Measurements from ENCODE around the gene TGDS.
"Not testable (repeated sequence)": the region's sequence is repeated elsewhere in the genome, so short reads cannot be mapped to it uniquely, and the experiment has no call there.

The TGDS gene, protein sequence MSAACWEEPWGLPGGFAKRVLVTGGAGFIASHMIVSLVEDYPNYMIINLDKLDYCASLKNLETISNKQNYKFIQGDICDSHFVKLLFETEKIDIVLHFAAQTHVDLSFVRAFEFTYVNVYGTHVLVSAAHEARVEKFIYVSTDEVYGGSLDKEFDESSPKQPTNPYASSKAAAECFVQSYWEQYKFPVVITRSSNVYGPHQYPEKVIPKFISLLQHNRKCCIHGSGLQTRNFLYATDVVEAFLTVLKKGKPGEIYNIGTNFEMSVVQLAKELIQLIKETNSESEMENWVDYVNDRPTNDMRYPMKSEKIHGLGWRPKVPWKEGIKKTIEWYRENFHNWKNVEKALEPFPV

GRCh38 chr13:94595950-94596574 lies at the start of gene TGDS:
Gene TGDS (minus strand): TSS chr13:94596152. CDS start chr13:94596136, 16 bp downstream.
- DNase-seq (ENCODE audit: low spot score) = peak; percentile 88

- DNase-seq (ENCODE audit: low spot score) = no peak
These were observed 45.5 kb upstream of the TGDS start for GRCh38 chr13:94641409-94641941.

DNA sequence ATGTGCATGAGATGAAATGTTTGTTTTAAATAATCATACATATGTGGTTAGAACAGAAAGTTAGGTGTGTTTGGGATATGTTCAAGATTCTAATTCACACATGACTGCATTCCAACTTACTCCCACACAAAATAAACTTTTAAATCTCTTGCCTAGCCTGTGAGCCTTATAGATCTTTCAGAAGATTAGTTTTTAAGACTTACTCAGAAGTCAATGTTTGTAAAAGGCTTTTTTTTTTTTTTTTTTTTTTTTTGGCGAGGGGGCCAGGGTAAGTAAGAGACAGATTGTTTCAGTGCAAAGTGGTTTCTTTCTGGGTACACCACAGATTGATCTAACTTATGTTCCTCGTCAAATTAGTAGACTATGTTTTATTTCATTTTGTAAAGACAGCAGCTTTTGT lies 44.8 kb upstream of the TGDS start:
- DNase-seq (ENCODE audit: low spot score) = no peak

DNA sequence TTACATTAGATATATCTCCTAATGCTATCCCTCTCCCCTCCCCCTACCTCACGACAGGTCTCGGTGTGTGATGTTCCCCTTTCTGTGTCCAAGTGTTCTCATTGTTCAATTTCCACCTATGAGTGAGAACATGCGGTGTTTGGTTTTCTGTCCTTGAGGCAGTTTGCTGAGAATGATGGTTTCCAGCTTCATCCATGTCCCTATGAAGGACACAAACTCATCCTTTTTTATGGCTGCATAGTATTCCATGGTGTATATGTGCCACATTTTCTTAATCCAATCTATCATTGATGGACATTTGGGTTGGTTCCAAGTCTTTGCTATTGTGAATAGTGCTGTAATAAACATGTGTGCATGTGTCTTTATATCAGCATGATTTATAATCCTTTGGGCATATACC lies 41.7 kb upstream of the TGDS start:
- DNase-seq (ENCODE audit: low spot score) = not testable (repeated sequence)

GRCh38 chr13:94636942-94637578 lies 41.1 kb upstream of the TGDS start:
- DNase-seq (ENCODE audit: low spot score) = no peak

DNA sequence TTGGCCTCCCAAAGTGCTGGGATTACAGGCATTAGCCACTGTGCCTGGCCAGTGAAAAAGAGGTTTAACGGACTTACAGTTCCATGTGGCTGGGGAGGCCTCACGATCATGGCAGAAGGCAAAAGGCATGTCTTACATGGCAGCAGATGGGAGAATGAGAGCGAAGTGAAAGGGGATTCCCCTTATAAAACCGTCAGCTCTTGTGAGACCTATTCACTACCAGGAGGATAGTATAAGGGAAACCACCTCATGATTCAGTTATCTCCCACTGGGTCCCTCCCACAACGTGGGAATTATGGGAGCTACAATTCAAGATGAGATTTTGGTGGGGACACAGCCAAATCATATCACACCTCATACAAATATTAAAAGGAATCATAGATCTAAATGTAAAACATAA lies 40.1 kb upstream of the TGDS start:
- DNase-seq (ENCODE audit: low spot score) = not testable (repeated sequence)

GRCh38 chr13:94632226-94632980 lies 36.5 kb upstream of the TGDS start:
- no peak for DNase-seq (ENCODE audit: low spot score)

- no peak for DNase-seq (ENCODE audit: low spot score)
These were observed 34.9 kb upstream of the TGDS start for GRCh38 chr13:94630858-94631257.

GRCh38 chr13:94623316-94623715 lies 27.4 kb upstream of the TGDS start:
- DNase-seq (ENCODE audit: low spot score) = no peak

GRCh38 chr13:94622344-94622743 lies 26.4 kb upstream of the TGDS start:
- DNase-seq (ENCODE audit: low spot score) = no peak

GRCh38 chr13:94620286-94620896 lies 24.4 kb upstream of the TGDS start:
- peak; percentile 29 for DNase-seq (ENCODE audit: low spot score)

- peak; percentile 14 for DNase-seq (ENCODE audit: low spot score)
These were observed 21.5 kb upstream of the TGDS start for GRCh38 chr13:94617389-94618000.

- DNase-seq (ENCODE audit: low spot score) = no peak
These were observed 17.1 kb upstream of the TGDS start for GRCh38 chr13:94613051-94613450.

- no peak for DNase-seq (ENCODE audit: low spot score)
These were observed 16.1 kb upstream of the TGDS start for GRCh38 chr13:94612050-94612449.

- DNase-seq (ENCODE audit: low spot score) = no peak
These were observed 14.5 kb upstream of the TGDS start for GRCh38 chr13:94610475-94610874.

DNA sequence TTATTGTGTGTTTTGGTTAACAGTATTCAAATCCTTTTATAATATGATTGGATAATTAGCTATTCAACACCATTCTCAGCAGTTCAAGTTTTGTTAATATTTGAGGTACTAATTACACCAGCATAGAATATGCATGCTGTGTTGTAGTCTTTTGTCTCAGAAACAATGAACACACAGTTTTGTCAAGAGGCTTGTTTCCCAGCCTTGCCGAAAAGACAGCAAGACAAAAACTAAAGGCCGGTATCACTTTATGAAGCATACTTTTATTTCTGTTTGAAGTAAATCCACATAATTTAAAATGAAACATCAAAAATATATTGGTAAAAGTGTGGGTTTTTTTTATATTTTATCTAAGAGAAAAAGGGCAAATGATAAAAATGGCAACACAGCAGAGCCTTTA lies 13.2 kb upstream of the TGDS start:
- no peak for DNase-seq (ENCODE audit: low spot score)

DNA sequence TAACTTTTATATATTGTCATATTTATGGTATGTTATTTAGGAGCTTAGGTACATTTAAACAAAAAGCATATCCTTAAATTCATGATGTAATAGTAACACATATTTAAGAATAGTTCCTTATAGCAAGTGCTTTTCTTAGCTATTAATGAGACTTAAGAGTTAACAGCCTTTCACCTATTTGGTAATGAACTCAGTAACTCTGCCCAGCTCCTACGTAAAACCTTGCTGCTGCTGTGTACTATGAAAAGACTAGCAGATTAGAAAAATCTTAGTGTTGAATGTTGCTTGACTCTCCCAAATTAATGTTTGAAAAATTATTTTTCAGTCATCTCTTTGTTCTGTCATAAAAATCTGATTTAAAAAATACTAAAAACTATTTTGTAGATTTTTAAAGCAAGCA lies 12.6 kb upstream of the TGDS start:
- no peak for DNase-seq (ENCODE audit: low spot score)

- DNase-seq (ENCODE audit: low spot score) = no peak
These were observed 12.0 kb upstream of the TGDS start for GRCh38 chr13:94607939-94608338.

- no peak for DNase-seq (ENCODE audit: low spot score)
These were observed 11.1 kb upstream of the TGDS start for GRCh38 chr13:94607056-94607455.

- DNase-seq (ENCODE audit: low spot score) = no peak
These were observed 6.5 kb upstream of the TGDS start for GRCh38 chr13:94602467-94602866.
